Parathyroid adenoma (tissue), 2 donors: ENCODE results near the gene TTLL8.

Experiments
- H2AFZ ChIP-seq: fragments of 300-600 bp; sonication (generic); one replicate; pipeline ENCODE4 v1.7.0; 2017; ENCODE audit warnings: antibody characterized with exemption, mild to moderate bottlenecking
- H3K27ac ChIP-seq: fragments of 300-600 bp; sonication (generic); one replicate; pipeline ENCODE4 v1.7.0; 2017
- H3K27me3 ChIP-seq: fragments of 300-600 bp; sonication (generic); one replicate; pipeline ENCODE4 v1.7.0; 2017; ENCODE audit warnings: low read length; ENCODE audit not compliant: control insufficient read depth, insufficient read depth
- H3K36me3 ChIP-seq: fragments of 300-600 bp; sonication (generic); one replicate; pipeline ENCODE4 v1.7.0; 2017; ENCODE audit warnings: low read length; ENCODE audit not compliant: control insufficient read depth, insufficient read depth
- H3K4me1 ChIP-seq: fragments of 300-600 bp; sonication (generic); one replicate; pipeline ENCODE4 v1.7.0; 2017; ENCODE audit warnings: control low read depth
- H3K4me2 ChIP-seq: fragments of 300-600 bp; sonication (generic); one replicate; pipeline ENCODE4 v1.7.0; 2017; ENCODE audit warnings: low read length
- H3K4me3 ChIP-seq: fragments of 300-600 bp; sonication (generic); one replicate; pipeline ENCODE4 v1.7.0; 2017; ENCODE audit warnings: low read depth, low read length
- H3K79me2 ChIP-seq: fragments of 300-600 bp; sonication (generic); one replicate; pipeline ENCODE4 v1.7.0; 2017; ENCODE audit warnings: control low read depth
- H3K9ac ChIP-seq: fragments of 300-600 bp; sonication (generic); one replicate; pipeline ENCODE4 v1.7.0; 2017; ENCODE audit warnings: mild to moderate bottlenecking
- H3K9me3 ChIP-seq: fragments of 300-600 bp; sonication (generic); one replicate; pipeline ENCODE4 v1.7.0; 2017; ENCODE audit warnings: low read length; ENCODE audit not compliant: control insufficient read depth
- CTCF ChIP-seq: fragments of 300-600 bp; sonication (generic); IDR thresholded peaks from one replicate; pipeline ENCODE4 v1.7.0; 2017; ENCODE audit warnings: antibody characterized with exemption, mild to moderate bottlenecking
- donor health status: primary hyperparathyroidism.

TTLL8 gene

DNA sequence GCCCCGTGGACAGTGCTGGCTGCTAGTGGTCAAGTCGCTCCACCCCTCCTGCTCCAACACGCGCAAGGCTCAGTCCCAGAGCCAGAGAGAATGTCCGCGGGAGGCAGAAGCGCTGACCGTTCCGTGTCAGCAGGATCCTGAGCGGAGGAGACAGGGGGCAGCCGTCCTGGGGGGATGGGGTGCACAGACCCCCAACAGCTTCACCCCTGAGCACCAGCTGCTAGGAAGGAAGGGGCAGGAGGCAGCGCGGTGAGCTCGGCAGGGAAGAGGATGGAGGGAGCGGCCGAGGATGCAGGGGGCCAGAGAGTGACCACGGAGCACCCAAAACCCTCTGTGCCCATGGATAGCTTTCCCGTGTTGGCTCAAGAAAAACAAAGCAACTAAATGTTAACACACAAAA lies 6.4 kb upstream of the TTLL8 start:
- no peak for TF ChIP-seq CTCF
- no peaks in the 10 kb centered on the region for H3K79me2 ChIP-seq

DNA sequence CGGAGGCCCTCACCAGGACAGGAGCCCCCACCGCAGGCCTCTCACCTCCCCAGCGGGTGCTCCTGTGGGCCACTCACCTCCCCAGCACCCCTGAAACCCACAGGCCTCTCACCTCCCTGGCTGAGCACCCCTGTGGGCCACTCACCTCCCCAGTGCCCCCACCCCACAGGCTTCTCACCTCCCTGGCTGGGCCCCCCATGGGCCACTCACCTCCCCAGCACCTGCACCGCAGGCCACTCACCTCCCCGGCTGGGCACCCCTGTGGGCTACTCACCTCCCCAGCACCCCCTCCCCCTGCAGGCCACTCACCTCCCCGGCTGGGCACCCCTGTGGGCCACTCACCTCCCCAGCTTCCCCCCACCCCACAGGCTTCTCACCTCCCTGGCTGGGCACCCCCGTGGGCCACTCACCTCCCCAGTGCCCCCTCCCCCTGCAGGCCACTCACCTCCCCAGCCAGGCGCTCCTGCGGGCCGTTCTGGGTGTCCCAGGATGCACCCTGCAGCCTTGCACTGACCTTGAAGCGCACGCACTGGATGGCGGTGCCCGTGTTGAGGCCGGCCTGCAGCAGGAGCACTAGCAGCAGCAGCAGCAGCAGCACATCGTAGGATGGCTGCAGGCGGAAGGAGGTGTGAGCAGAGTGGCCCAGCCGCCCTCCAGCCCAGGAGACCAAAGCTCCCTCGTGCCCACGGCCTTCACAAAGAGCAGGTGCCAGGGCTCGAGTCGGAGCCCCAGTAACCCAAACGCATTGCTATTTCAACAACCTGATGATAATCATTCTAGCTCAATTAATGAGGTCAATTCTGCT lies 5.7 kb upstream of the TTLL8 start:
- no peak overlapping the region for H3K4me3 ChIP-seq
- no peak overlapping the region for H2AFZ ChIP-seq
- no peak overlapping the region for H3K27ac ChIP-seq
- H3K36me3 ChIP-seq, result no peaks in the 10 kb centered on the region
- no peaks in the 10 kb centered on the region for H3K9me3 ChIP-seq
- H3K27me3 ChIP-seq, result no peaks in the 10 kb centered on the region
- H3K79me2 ChIP-seq, result no peaks in the 10 kb centered on the region
- no peak overlapping the region for H3K9ac ChIP-seq
- TF ChIP-seq CTCF, result no peak
- no peak overlapping the region for H3K4me2 ChIP-seq
- peaks cover 2% of the 10 kb centered on the region for H3K4me1 ChIP-seq

More for the DNA sequence above, 6.4 kb upstream of the TTLL8 start:
- no peak overlapping the region for H3K27ac ChIP-seq
- no peak overlapping the region for H3K4me2 ChIP-seq
- H3K4me3 ChIP-seq, result no peak overlapping the region
- no peaks in the 10 kb centered on the region for H3K9me3 ChIP-seq
- H3K36me3 ChIP-seq, result no peaks in the 10 kb centered on the region
- H3K27me3 ChIP-seq, result no peaks in the 10 kb centered on the region
- no peak overlapping the region for H3K9ac ChIP-seq
- H2AFZ ChIP-seq, result no peak overlapping the region
- no peaks in the 10 kb centered on the region for H3K4me1 ChIP-seq

GRCh38 chr22:50062509-50063135 lies 4.5 kb upstream of the TTLL8 start:
- H3K4me2 ChIP-seq, result no peak overlapping the region
- no peak overlapping the region for H3K27ac ChIP-seq
- H3K4me3 ChIP-seq, result no peak overlapping the region
- no peaks in the 10 kb centered on the region for H3K79me2 ChIP-seq
- H3K36me3 ChIP-seq, result no peaks in the 10 kb centered on the region
- H3K9me3 ChIP-seq, result no peaks in the 10 kb centered on the region
- peaks cover 2% of the 10 kb centered on the region for H3K4me1 ChIP-seq
- no peak for TF ChIP-seq CTCF
- no peaks in the 10 kb centered on the region for H3K27me3 ChIP-seq
- no peak overlapping the region for H2AFZ ChIP-seq
- no peak overlapping the region for H3K9ac ChIP-seq

- Histone ChIP-seq H3K9me3 (no peaks in the 10 kb centered on the region), H3K4me2 (no peak overlapping the region), H3K36me3 (no peaks in the 10 kb centered on the region), H3K9ac (no peak overlapping the region), H3K27me3 (no peaks in the 10 kb centered on the region), H3K4me3 (no peak overlapping the region), H3K27ac (no peak overlapping the region), H3K79me2 (no peaks in the 10 kb centered on the region), H2AFZ (no peak overlapping the region), H3K4me1 (peaks cover 2% of the 10 kb centered on the region)
- no peak for TF ChIP-seq CTCF
Observed at GRCh38 chr22:50061824-50062355, 3.8 kb upstream of the TTLL8 start.
